H1 (cell line): ENCODE data around the gene OLFM2. TPM values are rescaled to one million over a fixed set of nuclear protein-coding genes. Genes with fewer than 3 reads are reported as not detected.

Source experiments
- CTCF ChIA-PET: fragments of 300-600 bp; sonication (Branson Sonifier 250); formaldehyde crosslinking; loops from one replicate; lab custom pipeline; 2021; ENCODE audit not compliant: partially characterized antibody; lab: Charles Lee
- POLR2A ChIA-PET: fragments of 300-600 bp; sonication (Branson Sonifier 250); formaldehyde crosslinking; loops from one replicate; lab custom pipeline; 2021; ENCODE audit warnings: inconsistent platforms; ENCODE audit not compliant: partially characterized antibody; lab: Charles Lee
- DNase-seq, 2 experiments: peaks; one replicate each; pipeline versions ENCODE4 v3.0.0 to v3.0.0-alpha.2; 2010 to 2022; ENCODE audit warnings: low spot score in 2 of 2, low read depth in 1 of 2, mixed read lengths in 1 of 2
- FAIRE-seq: peaks from 2 replicates; lab custom pipeline; 2011; peaks lifted over from hg19 to GRCh38; lab: Jason Lieb, UNC
- H2AFZ ChIP-seq: 2 replicates; pipeline ENCODE4 v1.8.1; 2012; ENCODE audit warnings: low read length, inconsistent platforms
- H2AK5ac ChIP-seq: 2 replicates; pipeline ENCODE4 v1.6.1; 2013; ENCODE audit warnings: low read depth, low read length
- H2BK120ac ChIP-seq: replicated peaks from 2 replicates; pipeline ENCODE3; 2013; ENCODE audit warnings: low read depth, low read length, inconsistent platforms
- H2BK12ac ChIP-seq: 2 replicates; pipeline ENCODE4 v1.6.1; 2013; ENCODE audit warnings: low read depth, low read length
- H2BK15ac ChIP-seq: 2 replicates; pipeline ENCODE4 v1.6.1; 2013; ENCODE audit warnings: low read length
- H2BK20ac ChIP-seq: 2 replicates; pipeline ENCODE4 v1.6.1; 2013; ENCODE audit warnings: low read length
- H2BK5ac ChIP-seq: 2 replicates; pipeline ENCODE4 v1.6.1; 2013; ENCODE audit warnings: low read depth, low read length
- H3K14ac ChIP-seq: 2 replicates; pipeline ENCODE4 v1.6.1; 2013; ENCODE audit warnings: inconsistent platforms; ENCODE audit not compliant: insufficient read length
- H3K18ac ChIP-seq: 2 replicates; pipeline ENCODE4 v1.6.1; 2013; ENCODE audit warnings: low read length; ENCODE audit errors: extremely low read depth
- H3K23ac ChIP-seq: 2 replicates; pipeline ENCODE4 v1.6.1; 2013; ENCODE audit warnings: inconsistent platforms; ENCODE audit not compliant: insufficient read length
- H3K23me2 ChIP-seq: 2 replicates; pipeline ENCODE4 v1.6.1; 2013; ENCODE audit warnings: low read depth, low read length
- H3K27ac ChIP-seq: 2 replicates; pipeline ENCODE4 v1.6.1; 2011; ENCODE audit warnings: low read depth, low read length, inconsistent platforms
- H3K27me3 ChIP-seq, 4 experiments: replicated peaks in 1 of 4; 1 replicate in 1 of 4; 2 replicates in 3 of 4; pipeline versions ENCODE4 v1.6.1 to v1.8.1; 2011 to 2013; ENCODE audit warnings: low read length in 3 of 4, mild to moderate bottlenecking in 3 of 4, inconsistent platforms in 2 of 4, mixed read lengths in 2 of 4, moderate library complexity in 1 of 4; ENCODE audit not compliant: control insufficient read depth in 3 of 4, insufficient read depth in 3 of 4; ENCODE audit errors: extremely low read depth in 1 of 4
- H3K36me3 ChIP-seq, 4 experiments: 2 replicates each; pipeline versions ENCODE4 v1.6.1 to v1.8.1; 2011 to 2013; ENCODE audit warnings: mild to moderate bottlenecking in 4 of 4, low read length in 3 of 4, moderate library complexity in 2 of 4, control low read depth in 1 of 4, inconsistent platforms in 1 of 4; ENCODE audit not compliant: insufficient read depth in 4 of 4, control insufficient read depth in 2 of 4
- H3K4ac ChIP-seq: replicated peaks from 2 replicates; pipeline ENCODE3; 2013; ENCODE audit warnings: low read length, low read depth, mixed read lengths, inconsistent platforms; ENCODE audit not compliant: insufficient read length
- H3K4me1 ChIP-seq, 4 experiments: replicated peaks in 1 of 4; 1 replicate in 1 of 4; 2 replicates in 3 of 4; pipeline versions ENCODE4 v1.6.1 to v1.8.1; 2011 to 2013; ENCODE audit warnings: low read length in 3 of 4, inconsistent platforms in 2 of 4, mixed read lengths in 1 of 4; ENCODE audit not compliant: insufficient read depth in 4 of 4, control insufficient read depth in 3 of 4
- H3K4me2 ChIP-seq, 2 experiments: 2 replicates each; pipeline versions ENCODE4 v1.6.1 to v1.8.1; 2011 to 2013; ENCODE audit warnings: low read depth in 2 of 2, low read length in 2 of 2, control low read depth in 1 of 2, inconsistent platforms in 1 of 2, mild to moderate bottlenecking in 1 of 2; ENCODE audit not compliant: insufficient read depth in 1 of 2
- H3K4me3 ChIP-seq, 4 experiments: fragments of 200-600, 300-600 bp in 1 of 4; sonication (generic), shearing (Covaris generic), sonication (Bioruptor Twin) in 1 of 4; 2 replicates each; pipeline versions ENCODE4 v1.5.1 to v1.8.1; 2011 to 2016; ENCODE audit warnings: low read length in 4 of 4, low read depth in 3 of 4, control low read depth in 2 of 4, inconsistent platforms in 2 of 4, mild to moderate bottlenecking in 2 of 4, mixed read lengths in 1 of 4, moderate library complexity in 1 of 4; ENCODE audit not compliant: insufficient read depth in 2 of 4; ENCODE audit errors: extremely low read depth in 1 of 4
- H3K56ac ChIP-seq: replicated peaks from 2 replicates; pipeline ENCODE3; 2013; ENCODE audit warnings: low read depth, mild to moderate bottlenecking, mixed read lengths, low read length, inconsistent platforms; ENCODE audit not compliant: insufficient read length
- H3K79me1 ChIP-seq: 2 replicates; pipeline ENCODE4 v1.6.1; 2013; ENCODE audit warnings: low read depth, low read length, control low read depth
- H3K79me2 ChIP-seq, 2 experiments: 2 replicates each; pipeline versions ENCODE4 v1.6.1 to v1.8.1; 2012 to 2013; ENCODE audit warnings: low read length in 2 of 2, mild to moderate bottlenecking in 2 of 2, inconsistent platforms in 1 of 2; ENCODE audit not compliant: insufficient read depth in 2 of 2, control insufficient read depth in 1 of 2
- H3K9ac ChIP-seq, 4 experiments: replicated peaks in 1 of 4; 1 replicate in 1 of 4; 2 replicates in 3 of 4; pipeline versions ENCODE4 v1.6.1 to v1.8.1; 2011 to 2013; ENCODE audit warnings: low read depth in 3 of 4, low read length in 3 of 4, control low read depth in 2 of 4, mild to moderate bottlenecking in 2 of 4, moderate library complexity in 2 of 4, inconsistent platforms in 1 of 4; ENCODE audit errors: extremely low read depth in 1 of 4
- H3K9me3 ChIP-seq, 2 experiments: 2 replicates each; pipeline versions ENCODE4 v1.6.1 to v1.8.1; 2012 to 2013; ENCODE audit warnings: mild to moderate bottlenecking in 2 of 2, moderate library complexity in 2 of 2, control low read depth in 1 of 2, inconsistent platforms in 1 of 2, low read depth in 1 of 2, low read length in 1 of 2, mixed read lengths in 1 of 2; ENCODE audit not compliant: insufficient read depth in 2 of 2
- H4K20me1 ChIP-seq, 2 experiments: replicated peaks in 1 of 2; 2 replicates each; pipeline versions ENCODE3 to v1.8.1; 2011 to 2013; ENCODE audit warnings: inconsistent platforms in 2 of 2, low read length in 2 of 2, mild to moderate bottlenecking in 1 of 2; ENCODE audit not compliant: insufficient read depth in 2 of 2, control insufficient read depth in 1 of 2
- H4K5ac ChIP-seq: 2 replicates; pipeline ENCODE4 v1.6.1; 2013; ENCODE audit warnings: low read length, low read depth, mixed read lengths, inconsistent platforms; ENCODE audit not compliant: insufficient read length
- H4K8ac ChIP-seq: 2 replicates; pipeline ENCODE4 v1.8.0; 2013; ENCODE audit warnings: mild to moderate bottlenecking, moderate library complexity, low read length, inconsistent platforms; ENCODE audit not compliant: insufficient read depth; ENCODE audit errors: extremely low read depth
- H4K91ac ChIP-seq: replicated peaks from 2 replicates; pipeline ENCODE3; 2013; ENCODE audit warnings: low read length, mixed read lengths, inconsistent platforms; ENCODE audit not compliant: insufficient read length
- CBX8 ChIP-seq: fragments of 300-800, 300-1000 bp; sonication (generic); IDR thresholded peaks from 2 replicates; pipeline ENCODE4 v1.7.1; 2016; ENCODE audit warnings: low read depth, low read length, borderline replicate concordance
- CTBP2 ChIP-seq: IDR thresholded peaks from 2 replicates; pipeline ENCODE4 v1.7.0; 2011; ENCODE audit warnings: borderline replicate concordance, mild to moderate bottlenecking, moderate library complexity, mixed read lengths, low read length; ENCODE audit not compliant: insufficient read depth, insufficient read length
- NRF1 ChIP-seq: IDR thresholded peaks from 2 replicates; pipeline ENCODE4 v1.6.1; 2011; ENCODE audit warnings: mild to moderate bottlenecking, low read depth, low read length, improper control_type of control experiment
- SAP30 ChIP-seq: fragments of 300-600 bp; sonication (generic); IDR thresholded peaks from 2 replicates; pipeline ENCODE4 v1.7.1; 2012; ENCODE audit warnings: low read length, moderate library complexity, mild to moderate bottlenecking, inconsistent platforms; ENCODE audit not compliant: insufficient read depth, insufficient replicate concordance
- SP2 ChIP-seq: IDR thresholded peaks from 2 replicates; pipeline ENCODE4 v1.6.1; 2012; ENCODE audit warnings: mild to moderate bottlenecking, low read length, inconsistent platforms
- TEAD4 ChIP-seq: IDR thresholded peaks from 2 replicates; pipeline ENCODE4 v1.6.1; 2012; ENCODE audit warnings: low read depth, low read length, inconsistent platforms, mixed read lengths
- WGBS, 2 experiments: shearing (Covaris generic) in 1 of 2; methylation state at CpG; one replicate each; pipeline versions ENCODE4 v1.1.6 to v1.1.7; 2013 to 2015; ENCODE audit warnings: low lambda C conversion rate in 2 of 2, mixed read lengths in 2 of 2, inconsistent platforms in 1 of 2, low coverage in 1 of 2, missing lambda C conversion rate in 1 of 2; ENCODE audit not compliant: insufficient replicate concordance in 2 of 2, insufficient coverage in 1 of 2, insufficient read length in 1 of 2; ENCODE audit errors: extremely low coverage in 1 of 2, missing lambda C conversion rate in 1 of 2; 5-methylcytosine and 5-hydroxymethylcytosine counted together
- polyA plus RNA-seq, 7 experiments: library from polyadenylated mRNA; depleted of rRNA in 3 of 7; stranded (reverse) in 5 of 7; unstranded in 2 of 7; fragments of >200 nt in 5 of 7; fragments of 200-250 nt in 2 of 7; gene quantifications; 1 replicate in 5 of 7; 2 replicates in 1 of 7; 4 replicates in 1 of 7; pipeline versions ENCODE4 v1.2.1 to v1.2.3, GENCODE V29; 2011 to 2013; ENCODE audit warnings: missing spikeins in 2 of 7, mixed read lengths in 2 of 7
- total RNA-seq: library from RNA; stranded (reverse); fragmentation: NEBNext Ultra II Directional; extraction: Animal tissue kit (Norgen Biotek cat#: 25700); gene quantifications from 2 replicates; pipeline ENCODE4 v1.2.1, GENCODE V29; 2021

The OLFM2 gene
- total and polyA plus RNA-seq, 2 of the 8 experiments (the other 6 are each of a cell fraction or from before 2014, with no cell fraction given), result 68.2 to 151 TPM

DNA sequence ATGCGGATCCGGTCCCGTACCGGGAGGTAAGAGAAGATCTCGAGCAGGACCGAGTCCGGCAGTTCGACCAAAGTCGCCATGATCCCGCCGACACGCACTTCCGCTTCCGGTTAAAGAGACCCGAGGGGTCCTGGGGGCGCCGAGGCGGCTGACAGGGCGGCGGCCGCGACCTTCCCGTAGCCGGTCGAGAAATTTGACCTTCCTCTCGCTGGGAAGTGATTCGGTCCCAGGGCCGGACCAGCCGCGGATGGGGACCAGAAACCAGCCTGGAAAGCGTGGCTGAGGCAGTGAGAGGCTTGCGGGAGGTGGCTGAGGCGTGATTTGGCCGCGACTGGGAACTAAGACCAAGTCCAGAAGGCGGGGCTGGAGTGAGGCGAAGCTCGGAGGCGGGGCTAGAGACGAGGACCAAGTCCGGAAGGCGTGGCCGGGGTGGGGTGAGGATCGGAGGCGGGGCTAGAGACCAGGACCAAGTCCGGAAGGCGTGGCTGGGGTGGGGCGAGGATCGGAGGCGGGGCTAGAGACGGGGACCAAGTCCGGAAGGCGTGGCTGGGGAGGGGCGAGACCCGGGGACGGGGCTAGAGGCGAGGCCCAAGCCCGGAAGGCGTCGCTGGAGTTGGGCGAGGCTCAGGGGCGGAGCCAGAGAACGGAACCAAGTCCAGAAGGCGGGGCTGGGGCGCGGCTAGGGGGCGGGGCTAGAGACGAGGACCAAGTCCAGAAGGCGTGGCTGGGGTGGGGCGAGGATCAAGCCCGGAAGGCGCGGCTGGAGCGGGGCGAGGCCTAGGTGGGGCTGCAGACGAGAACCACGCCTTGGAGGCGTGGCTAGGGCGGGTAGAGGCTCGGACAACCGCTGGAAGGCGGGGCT lies 117.3 kb downstream of the OLFM2 start, which contains the start of gene FBXL12:
TSS of gene FBXL12 (minus strand) at position 346 of the 862 bp plus-strand sequence. CDS start at position 80, 266 bp downstream.
- WGBS, 2 experiments, result 2% methylated on average over 45 of the region's 82 CpGs; no CpG with 5 or more reads in 1 of the 2 experiments
- H3K4ac ChIP-seq, result peak within 1 kb of the TSS; percentile 98
- H2BK120ac ChIP-seq, result peak within 1 kb of the TSS; percentile 87
- H3K27ac ChIP-seq, result peak within 1 kb of the TSS; percentile 91
- peak within 1 kb of the TSS; percentile 73 to 91 (median 83) for H3K4me3 ChIP-seq
- peak within 1 kb of the TSS; percentile 98 for H4K8ac ChIP-seq
- H3K4me1 ChIP-seq, result peaks cover 2 to 5% (median 3%) of the 10 kb centered on the region in 4 experiments; a peak in 6 of 7 replicates
- peak; percentile 100 for DNase-seq
- peaks cover 3% of the 10 kb centered on the region; the same call in 1 of the 2 replicates for H3K79me1 ChIP-seq
- no peak for FAIRE-seq
- H2AK5ac ChIP-seq, result no peak within 1 kb of the TSS
- 0 out of 4 replicates have a peak, but pooled peaks cover 2 to 5% of the 10 kb centered on the region in 2 experiments for H3K9me3 ChIP-seq
- H3K9ac ChIP-seq, result peak within 1 kb of the TSS; percentile 77 to 91 (median 87)
- H2BK5ac ChIP-seq, result peak within 1 kb of the TSS; percentile 99
- H3K36me3 ChIP-seq, result peaks cover 0 to 3% (median 0%) of the 10 kb centered on the region in 4 experiments; a peak in 2 of 8 replicates
- H3K4me2 ChIP-seq, result peak within 1 kb of the TSS; percentile 81 to 86
- H3K56ac ChIP-seq, result peak within 1 kb of the TSS; percentile 99
- no peak within 1 kb of the TSS for H3K14ac ChIP-seq
- peak within 1 kb of the TSS; percentile 68; the same call in 1 of the 2 replicates for H2AFZ ChIP-seq
- peak within 1 kb of the TSS; percentile 99 for H4K91ac ChIP-seq
- H3K79me2 ChIP-seq, result peaks cover 0 to 33% of the 10 kb centered on the region in 2 experiments; a peak in 2 of 4 replicates
- 0 out of 2 replicates have a peak within 1 kb of the TSS, but pooled peaks have one; percentile 90 for H2BK12ac ChIP-seq
- no peaks in the 10 kb centered on the region for H3K27me3 ChIP-seq
- ChIA-PET CTCF (no interaction called here), POLR2A (interaction anchor here (0.6 to 2.1 kb wide), 11 partner anchors 8 to 690 kb away, joined by 3 to 11 read pairs (median 4); partner anchors contain the start of gene UBL5)
- H3K23ac ChIP-seq, result no peak within 1 kb of the TSS
- H2BK15ac ChIP-seq, result peak within 1 kb of the TSS; percentile 99; the same call in 1 of the 2 replicates
- peak within 1 kb of the TSS; percentile 97 for H4K5ac ChIP-seq
- H3K18ac ChIP-seq, result peak within 1 kb of the TSS; percentile 66
- no peak within 1 kb of the TSS for H2BK20ac ChIP-seq
- no peaks in the 10 kb centered on the region for H4K20me1 ChIP-seq
- peaks cover 4% of the 10 kb centered on the region for H3K23me2 ChIP-seq
- no peak for TF ChIP-seq CTBP2
- no peak for TF ChIP-seq NRF1
- no peak for TF ChIP-seq SAP30
- TF ChIP-seq CBX8, result no peak
- no peak for TF ChIP-seq TEAD4
- no peak for TF ChIP-seq SP2
